Measurements from ENCODE around the gene PCNX3.

GRCh38 chr11:65573391-65574079, 42.0 kb upstream of the PCNX3 start:
- TF ChIP-seq CTCF (IDR thresholded peaks at IDR 0.05) (no peak; the same call in 1 of the 2 replicates), POLR2AphosphoS5 (IDR thresholded peaks at IDR 0.05; ENCODE audit: low read depth, low read length) (no peak)

All from Panc1 (cell line).